Measurements from ENCODE around the gene VKORC1.

VKORC1 gene

GRCh38 chr16:31078597-31079341, 15.8 kb downstream of the VKORC1 start:
- no peak for TF ChIP-seq CTCF (IDR thresholded peaks at IDR 0.05; ENCODE audit: low read depth, low read length, missing control alignments)
- no peak overlapping the region for H3K4me3 ChIP-seq (replicated peaks; ENCODE audit: low read depth, low read length)
- no peak for DNase-seq (ENCODE audit: extremely low read depth, low read depth)

- TF ChIP-seq CTCF (IDR thresholded peaks at IDR 0.05; ENCODE audit: low read depth, low read length, missing control alignments) = no peak
- no peak overlapping the region for H3K4me3 ChIP-seq (replicated peaks; ENCODE audit: low read depth, low read length)
- no peak for DNase-seq (ENCODE audit: extremely low read depth, low read depth)
These were observed 16.8 kb downstream of the VKORC1 start for GRCh38 chr16:31077592-31078396.

- H3K4me3 ChIP-seq (replicated peaks; ENCODE audit: low read depth, low read length) = no peak overlapping the region
- DNase-seq (ENCODE audit: extremely low read depth, low read depth) = no peak
- TF ChIP-seq CTCF (IDR thresholded peaks at IDR 0.05; ENCODE audit: low read depth, low read length, missing control alignments) = no peak
These were observed 17.6 kb downstream of the VKORC1 start for GRCh38 chr16:31077024-31077423.

- TF ChIP-seq CTCF (IDR thresholded peaks at IDR 0.05; ENCODE audit: low read depth, low read length, missing control alignments) = no peak
- no peak overlapping the region for H3K4me3 ChIP-seq (replicated peaks; ENCODE audit: low read depth, low read length)
- DNase-seq (ENCODE audit: extremely low read depth, low read depth) = no peak
These were observed 18.3 kb downstream of the VKORC1 start for GRCh38 chr16:31076319-31076718.

- no peak for DNase-seq (ENCODE audit: extremely low read depth, low read depth)
- TF ChIP-seq CTCF (IDR thresholded peaks at IDR 0.05; ENCODE audit: low read depth, low read length, missing control alignments) = no peak
- peak overlapping the region; percentile 93 for H3K4me3 ChIP-seq (replicated peaks; ENCODE audit: low read depth, low read length)
These were observed 19.8 kb downstream of the VKORC1 start for GRCh38 chr16:31074814-31075183.

GRCh38 chr16:31073970-31074813, 20.4 kb downstream of the VKORC1 start, which contains the start of the genes ZNF646 and ZNF668:
ZNF646 (plus strand) TSS chr16:31074422; CDS start chr16:31076325, 1,903 bp downstream.
ZNF668 (minus strand) TSS chr16:31074240; CDS start chr16:31064459, 9,781 bp downstream.
- DNase-seq (ENCODE audit: extremely low read depth, low read depth) = peak; percentile 97
- peak within 1 kb of the TSS; percentile 93 for H3K4me3 ChIP-seq (replicated peaks; ENCODE audit: low read depth, low read length)
- TF ChIP-seq CTCF (IDR thresholded peaks at IDR 0.05; ENCODE audit: low read depth, low read length, missing control alignments) = no peak
